ENCODE data around the gene ASCC1. TPM values are rescaled to one million over a fixed set of nuclear protein-coding genes. Genes with fewer than 3 reads are reported as not detected.

The ASCC1 gene
- polyA plus RNA-seq, 4 donors, result 9.2 to 21.3 (median 16.1) TPM

- no peak for FAIRE-seq
- no peaks in the 10 kb centered on the region for H3K4me1 ChIP-seq (ENCODE audit: control insufficient read depth in 3 of 3, insufficient read depth in 2 of 3, low read depth in 1 of 3, low read length in 2 of 3)
- DNase-seq, result no peak
- no peak overlapping the region for H3K27ac ChIP-seq (ENCODE audit: low read depth in 1 of 3, low read length in 2 of 3)
- H3K27me3 ChIP-seq (ENCODE audit: control insufficient read depth in 3 of 3, insufficient read depth in 3 of 3, low read length in 3 of 3), result peaks cover 0 to 4% (median 0%) of the 10 kb centered on the region in 3 donors
- H3K36me3 ChIP-seq (ENCODE audit: control insufficient read depth in 3 of 3, insufficient read depth in 2 of 3, low read depth in 1 of 3, low read length in 3 of 3), result no peaks in the 10 kb centered on the region
- 88 to 92% (median 91%) methylated on average over 12 of the region's 12 CpGs for WGBS, 3 donors
- H3K9me3 ChIP-seq (ENCODE audit: control insufficient read depth in 2 of 2, insufficient read depth in 1 of 2, low read depth in 1 of 2, low read length in 1 of 2), result no peaks in the 10 kb centered on the region
- no peak overlapping the region for H3K4me3 ChIP-seq (ENCODE audit: low read depth in 1 of 3, low read length in 3 of 3)
These were observed 157.7 kb downstream of the ASCC1 start for GRCh38 chr10:72058347-72058898.

- 68 to 83% (median 73%) methylated on average over 25 of the region's 25 CpGs for WGBS, 3 donors
- Histone ChIP-seq H3K4me3 (ENCODE audit: low read depth in 1 of 3, low read length in 3 of 3) (no peak overlapping the region), H3K36me3 (ENCODE audit: control insufficient read depth in 3 of 3, insufficient read depth in 2 of 3, low read depth in 1 of 3, low read length in 3 of 3) (no peaks in the 10 kb centered on the region), H3K27me3 (ENCODE audit: control insufficient read depth in 3 of 3, insufficient read depth in 3 of 3, low read length in 3 of 3) (peaks cover 0 to 4% (median 0%) of the 10 kb centered on the region in 3 donors), H3K4me1 (ENCODE audit: control insufficient read depth in 3 of 3, insufficient read depth in 2 of 3, low read depth in 1 of 3, low read length in 2 of 3) (no peaks in the 10 kb centered on the region), H3K9me3 (ENCODE audit: control insufficient read depth in 2 of 2, insufficient read depth in 1 of 2, low read depth in 1 of 2, low read length in 1 of 2) (no peaks in the 10 kb centered on the region), H3K27ac (ENCODE audit: low read depth in 1 of 3, low read length in 2 of 3) (no peak overlapping the region)
- no peak for DNase-seq
- FAIRE-seq, result no peak
These were observed 158.9 kb downstream of the ASCC1 start for GRCh38 chr10:72056932-72057751.

DNA sequence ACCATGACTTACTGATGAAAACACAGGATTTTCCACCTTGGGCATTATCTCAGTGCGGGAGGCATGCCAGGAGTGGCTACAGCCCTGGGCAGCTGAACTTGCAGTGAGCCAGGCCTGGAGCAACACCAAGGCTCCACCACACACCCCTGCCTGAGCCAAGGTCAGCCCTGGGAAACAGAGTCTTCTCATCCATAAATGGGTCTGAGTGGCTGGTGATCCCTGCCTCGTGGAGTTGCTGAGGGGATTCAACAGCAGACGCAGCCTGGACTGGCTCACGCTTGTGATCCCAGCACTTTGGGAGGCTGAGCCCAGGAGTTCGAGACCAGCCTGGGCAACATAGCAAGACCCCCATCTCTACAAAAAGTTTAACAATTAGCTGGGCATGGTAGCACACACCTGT lies 160.0 kb downstream of the ASCC1 start:
- no peak overlapping the region for H3K4me3 ChIP-seq (ENCODE audit: low read depth in 1 of 3, low read length in 3 of 3)
- 83 to 91% (median 85%) methylated on average over 5 of the region's 5 CpGs for WGBS, 3 donors
- no peak for FAIRE-seq
- no peaks in the 10 kb centered on the region for H3K36me3 ChIP-seq (ENCODE audit: control insufficient read depth in 3 of 3, insufficient read depth in 2 of 3, low read depth in 1 of 3, low read length in 3 of 3)
- no peaks in the 10 kb centered on the region for H3K4me1 ChIP-seq (ENCODE audit: control insufficient read depth in 3 of 3, insufficient read depth in 2 of 3, low read depth in 1 of 3, low read length in 2 of 3)
- no peak overlapping the region for H3K27ac ChIP-seq (ENCODE audit: low read depth in 1 of 3, low read length in 2 of 3)
- no peak for DNase-seq
- H3K27me3 ChIP-seq (ENCODE audit: control insufficient read depth in 3 of 3, insufficient read depth in 3 of 3, low read length in 3 of 3), result peaks cover 0 to 4% (median 0%) of the 10 kb centered on the region in 3 donors
- H3K9me3 ChIP-seq (ENCODE audit: control insufficient read depth in 2 of 2, insufficient read depth in 1 of 2, low read depth in 1 of 2, low read length in 1 of 2), result no peaks in the 10 kb centered on the region

DNA sequence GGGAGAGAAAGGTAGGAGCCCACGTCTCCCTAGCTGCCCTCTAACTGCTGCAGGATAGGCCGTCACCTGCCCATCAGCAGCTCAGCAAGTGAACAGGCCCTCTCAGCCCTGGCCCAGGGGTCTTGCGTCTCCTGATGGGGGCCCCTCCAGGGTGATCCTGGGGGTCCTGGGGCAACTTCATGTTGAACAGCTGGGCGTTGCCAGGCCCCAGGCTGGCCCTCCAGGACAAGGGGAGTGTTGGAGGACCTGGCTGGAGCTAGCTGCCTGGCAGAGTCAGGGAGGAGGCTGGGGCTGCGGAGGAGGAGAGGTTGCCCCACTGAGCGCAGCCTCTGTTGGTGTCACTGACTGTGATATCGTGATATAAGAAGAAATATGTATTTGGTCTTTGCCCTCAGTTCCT lies 162.4 kb downstream of the ASCC1 start:
- no peaks in the 10 kb centered on the region for H3K36me3 ChIP-seq (ENCODE audit: control insufficient read depth in 3 of 3, insufficient read depth in 2 of 3, low read depth in 1 of 3, low read length in 3 of 3)
- H3K4me3 ChIP-seq (ENCODE audit: low read depth in 1 of 3, low read length in 3 of 3), result no peak overlapping the region
- no peaks in the 10 kb centered on the region for H3K27me3 ChIP-seq (ENCODE audit: control insufficient read depth in 3 of 3, insufficient read depth in 3 of 3, low read length in 3 of 3)
- H3K27ac ChIP-seq (ENCODE audit: low read depth in 1 of 3, low read length in 2 of 3), result no peak overlapping the region
- H3K4me1 ChIP-seq (ENCODE audit: control insufficient read depth in 3 of 3, insufficient read depth in 2 of 3, low read depth in 1 of 3, low read length in 2 of 3), result no peaks in the 10 kb centered on the region
- peaks cover 0 to 7% of the 10 kb centered on the region in 2 donors for H3K9me3 ChIP-seq (ENCODE audit: control insufficient read depth in 2 of 2, insufficient read depth in 1 of 2, low read depth in 1 of 2, low read length in 1 of 2)
- 84 to 91% (median 88%) methylated on average over 7 of the region's 7 CpGs for WGBS, 3 donors
- DNase-seq, result no peak
- no peak for FAIRE-seq

GRCh38 chr10:72050873-72051272 lies 165.2 kb downstream of the ASCC1 start:
- H3K27ac ChIP-seq (ENCODE audit: low read depth in 1 of 3, low read length in 2 of 3), result no peak overlapping the region
- no peak for FAIRE-seq
- WGBS, 3 donors, result 65 to 76% (median 68%) methylated on average over 3 of the region's 3 CpGs

DNA sequence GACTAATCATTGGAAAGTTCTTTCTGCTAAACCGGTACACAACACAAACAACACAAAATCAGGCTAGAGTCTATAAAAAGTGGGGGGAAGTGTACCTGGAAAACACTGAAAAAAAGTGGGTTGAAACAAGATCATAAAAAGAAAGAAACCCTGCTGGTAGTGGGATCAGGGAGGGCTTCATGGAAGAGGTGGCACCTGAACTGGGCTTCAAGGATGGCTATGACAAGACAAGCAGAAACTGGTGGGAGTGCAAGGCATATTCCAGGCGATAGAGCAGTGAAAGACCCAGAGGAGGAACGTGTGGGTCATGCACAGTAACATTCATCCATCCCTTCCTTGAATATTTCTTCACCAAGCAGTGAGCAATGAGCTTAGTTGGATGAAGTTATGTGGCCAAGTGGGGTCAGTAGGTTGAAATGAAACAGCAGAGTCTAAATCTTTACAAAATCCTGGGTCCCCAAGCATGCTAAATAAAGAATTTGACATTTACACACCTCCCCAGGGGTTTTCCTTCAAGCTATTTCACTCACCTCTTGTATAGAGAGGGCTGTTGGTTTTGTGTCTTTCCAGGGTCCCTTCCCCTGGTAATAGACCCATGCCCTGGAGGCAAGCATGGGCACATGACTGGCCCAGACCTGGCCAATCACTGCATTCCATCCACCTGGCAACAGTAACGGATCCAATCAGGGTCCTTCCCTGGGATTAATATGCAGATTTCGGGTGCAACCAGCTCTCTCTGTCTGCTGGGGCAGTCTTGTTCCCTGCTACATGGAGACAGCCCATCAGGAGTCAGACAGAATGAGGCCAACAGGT lies 165.9 kb downstream of the ASCC1 start:
- FAIRE-seq, result no peak
- Histone ChIP-seq H3K4me3 (ENCODE audit: low read depth in 1 of 3, low read length in 3 of 3) (no peak overlapping the region), H3K27me3 (ENCODE audit: control insufficient read depth in 3 of 3, insufficient read depth in 3 of 3, low read length in 3 of 3) (no peaks in the 10 kb centered on the region), H3K36me3 (ENCODE audit: control insufficient read depth in 3 of 3, insufficient read depth in 2 of 3, low read depth in 1 of 3, low read length in 3 of 3) (no peaks in the 10 kb centered on the region), H3K9me3 (ENCODE audit: control insufficient read depth in 2 of 2, insufficient read depth in 1 of 2, low read depth in 1 of 2, low read length in 1 of 2) (peaks cover 0 to 11% of the 10 kb centered on the region in 2 donors), H3K27ac (ENCODE audit: low read depth in 1 of 3, low read length in 2 of 3) (no peak overlapping the region), H3K4me1 (ENCODE audit: control insufficient read depth in 3 of 3, insufficient read depth in 2 of 3, low read depth in 1 of 3, low read length in 2 of 3) (no peaks in the 10 kb centered on the region)
- WGBS, 3 donors, result 87 to 91% (median 89%) methylated on average over 5 of the region's 5 CpGs
- no peak for DNase-seq

More at GRCh38 chr10:72050873-72051272, 165.2 kb downstream of the ASCC1 start:
- H3K36me3 ChIP-seq (ENCODE audit: control insufficient read depth in 3 of 3, insufficient read depth in 2 of 3, low read depth in 1 of 3, low read length in 3 of 3), result no peaks in the 10 kb centered on the region
- no peaks in the 10 kb centered on the region for H3K27me3 ChIP-seq (ENCODE audit: control insufficient read depth in 3 of 3, insufficient read depth in 3 of 3, low read length in 3 of 3)
- peaks cover 0 to 11% of the 10 kb centered on the region in 2 donors for H3K9me3 ChIP-seq (ENCODE audit: control insufficient read depth in 2 of 2, insufficient read depth in 1 of 2, low read depth in 1 of 2, low read length in 1 of 2)
- H3K4me3 ChIP-seq (ENCODE audit: low read depth in 1 of 3, low read length in 3 of 3), result no peak overlapping the region
- no peaks in the 10 kb centered on the region for H3K4me1 ChIP-seq (ENCODE audit: control insufficient read depth in 3 of 3, insufficient read depth in 2 of 3, low read depth in 1 of 3, low read length in 2 of 3)
- DNase-seq, result no peak

DNA sequence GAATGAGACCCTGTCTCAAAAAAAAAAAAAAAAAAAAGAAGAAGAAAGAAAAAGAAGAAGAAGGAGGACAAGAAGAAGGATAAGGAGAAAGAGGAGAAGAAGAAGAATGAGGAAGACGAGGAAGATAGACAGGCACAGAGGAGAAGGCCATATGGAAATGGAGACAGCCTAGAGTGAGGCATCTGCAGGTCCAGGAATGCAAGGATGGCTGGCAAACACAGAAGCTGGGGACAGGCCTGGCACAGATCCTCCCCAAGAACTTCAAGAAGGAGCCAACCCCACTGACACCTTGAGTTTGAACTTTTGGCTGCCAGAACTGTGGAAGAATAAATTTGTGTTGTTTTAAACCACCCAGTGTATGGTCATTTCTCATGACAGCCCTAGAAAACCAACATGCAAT lies 166.6 kb downstream of the ASCC1 start:
- 75 to 82% (median 82%) methylated on average over 1 of the region's 1 CpG for WGBS, 3 donors
- no peaks in the 10 kb centered on the region for H3K27me3 ChIP-seq (ENCODE audit: control insufficient read depth in 3 of 3, insufficient read depth in 3 of 3, low read length in 3 of 3)
- no peak overlapping the region for H3K4me3 ChIP-seq (ENCODE audit: low read depth in 1 of 3, low read length in 3 of 3)
- FAIRE-seq, result no peak
- H3K27ac ChIP-seq (ENCODE audit: low read depth in 1 of 3, low read length in 2 of 3), result no peak overlapping the region
- peaks cover 0 to 11% of the 10 kb centered on the region in 2 donors for H3K9me3 ChIP-seq (ENCODE audit: control insufficient read depth in 2 of 2, insufficient read depth in 1 of 2, low read depth in 1 of 2, low read length in 1 of 2)
- DNase-seq, result no peak
- no peaks in the 10 kb centered on the region for H3K4me1 ChIP-seq (ENCODE audit: control insufficient read depth in 3 of 3, insufficient read depth in 2 of 3, low read depth in 1 of 3, low read length in 2 of 3)
- no peaks in the 10 kb centered on the region for H3K36me3 ChIP-seq (ENCODE audit: control insufficient read depth in 3 of 3, insufficient read depth in 2 of 3, low read depth in 1 of 3, low read length in 3 of 3)

- DNase-seq (peak; percentile 94 to 96), FAIRE-seq (no peak)
- WGBS, 3 donors, result 27 to 30% (median 29%) methylated on average over 12 of the region's 12 CpGs
- Histone ChIP-seq H3K36me3 (ENCODE audit: control insufficient read depth in 3 of 3, insufficient read depth in 2 of 3, low read depth in 1 of 3, low read length in 3 of 3) (no peaks in the 10 kb centered on the region), H3K27me3 (ENCODE audit: control insufficient read depth in 3 of 3, insufficient read depth in 3 of 3, low read length in 3 of 3) (no peaks in the 10 kb centered on the region), H3K4me3 (ENCODE audit: low read depth in 1 of 3, low read length in 3 of 3) (no peak overlapping the region), H3K27ac (ENCODE audit: low read depth in 1 of 3, low read length in 2 of 3) (no peak overlapping the region), H3K4me1 (ENCODE audit: control insufficient read depth in 3 of 3, insufficient read depth in 2 of 3, low read depth in 1 of 3, low read length in 2 of 3) (no peaks in the 10 kb centered on the region), H3K9me3 (ENCODE audit: control insufficient read depth in 2 of 2, insufficient read depth in 1 of 2, low read depth in 1 of 2, low read length in 1 of 2) (peaks cover 0 to 11% of the 10 kb centered on the region in 2 donors)
These were observed 167.5 kb downstream of the ASCC1 start for GRCh38 chr10:72048450-72049124.

Measured in small intestine (tissue), 7 donors.